Fibroblast of lung (primary cell): ENCODE measurements around the gene NSFL1C. TPM values are rescaled to one million over a fixed set of nuclear protein-coding genes. Genes with fewer than 3 reads are reported as not detected.

Experiments used
- DNase-seq, 2 donors: peaks; one replicate each; pipeline versions ENCODE4 v3.0.0 to v3.0.0-alpha.2; 2010; ENCODE audit warnings: low read depth in 2 of 2
- H2AFZ ChIP-seq: 2 replicates; pipeline ENCODE4 v1.5.1; 2012; ENCODE audit warnings: low read length, control low read depth, inconsistent platforms
- H3K27ac ChIP-seq: 2 replicates; pipeline ENCODE4 v1.5.1; 2011; ENCODE audit warnings: low read length, control low read depth; ENCODE audit not compliant: insufficient read depth
- H3K27me3 ChIP-seq: 2 replicates; pipeline ENCODE4 v1.5.1; 2011; ENCODE audit warnings: mild to moderate bottlenecking, low read length; ENCODE audit not compliant: control insufficient read depth, insufficient read depth
- H3K36me3 ChIP-seq: 2 replicates; pipeline ENCODE4 v1.5.1; 2011; ENCODE audit warnings: low read length; ENCODE audit not compliant: control insufficient read depth, insufficient read depth
- H3K4me1 ChIP-seq: 2 replicates; pipeline ENCODE4 v1.5.1; 2011; ENCODE audit warnings: low read length; ENCODE audit not compliant: control insufficient read depth, insufficient read depth; ENCODE audit errors: extremely low read depth
- H3K4me2 ChIP-seq: 2 replicates; pipeline ENCODE4 v1.5.1; 2011; ENCODE audit warnings: low read length, control low read depth; ENCODE audit not compliant: insufficient read depth; ENCODE audit errors: extremely low read depth
- H3K4me3 ChIP-seq, 4 experiments: fragments of 200-600 bp in 1 of 4; sonication (generic) in 1 of 4; replicated peaks in 1 of 4; 2 replicates each; pipeline ENCODE4 v1.5.1; 2011 to 2016; ENCODE audit warnings: low read length in 4 of 4, low read depth in 3 of 4, mild to moderate bottlenecking in 3 of 4, control low read depth in 2 of 4, inconsistent platforms in 1 of 4, mixed read lengths in 1 of 4; ENCODE audit not compliant: insufficient read depth in 1 of 4; ENCODE audit errors: control extremely low read depth in 1 of 4
- H3K79me2 ChIP-seq: 2 replicates; pipeline ENCODE4 v1.5.1; 2012; ENCODE audit warnings: mild to moderate bottlenecking, low read length, inconsistent platforms; ENCODE audit not compliant: control insufficient read depth, insufficient read depth
- H3K9ac ChIP-seq: 2 replicates; pipeline ENCODE4 v1.5.1; 2011; ENCODE audit warnings: mild to moderate bottlenecking, low read length, control low read depth; ENCODE audit not compliant: insufficient read depth
- H3K9me3 ChIP-seq: 2 replicates; pipeline ENCODE4 v1.5.1; 2012; ENCODE audit warnings: low read depth, low read length; ENCODE audit not compliant: control insufficient read depth, insufficient read depth
- H4K20me1 ChIP-seq: 2 replicates; pipeline ENCODE4 v1.5.1; 2011; ENCODE audit warnings: low read length; ENCODE audit not compliant: control insufficient read depth, insufficient read depth; ENCODE audit errors: extremely low read depth
- CTCF ChIP-seq, 2 donors: IDR thresholded peaks in 1 of 2; conservative IDR thresholded peaks in 1 of 2; 1 replicate in 1 of 2; 2 replicates in 1 of 2; pipeline ENCODE4 v1.5.1; 2011 to 2012; ENCODE audit warnings: low read length in 2 of 2, control low read depth in 1 of 2, inconsistent platforms in 1 of 2, low read depth in 1 of 2, mild to moderate bottlenecking in 1 of 2
- EZH2 ChIP-seq: IDR thresholded peaks from 2 replicates; pipeline ENCODE4 v1.5.1; 2012; ENCODE audit warnings: low read length, control low read depth, mild to moderate bottlenecking; ENCODE audit errors: missing control alignments
- polyA plus RNA-seq, 2 donors: library from polyadenylated mRNA; depleted of rRNA in 1 of 2; stranded (reverse) in 1 of 2; unstranded in 1 of 2; fragments of >200 nt; gene quantifications; 2 replicates each; pipeline ENCODE4 v1.2.1, GENCODE V29; 2011 to 2012; ENCODE audit warnings: missing spikeins in 1 of 2
- total RNA-seq: library from RNA; depleted of rRNA; stranded (reverse); fragments of >200 nt; gene quantifications from 2 replicates; pipeline ENCODE4 v1.2.1, GENCODE V29; 2014

NSFL1C gene
- total and polyA plus RNA-seq, 2 donors (not counting 1 experiment from before 2014, with no cell fraction given): 17.8 to 24.3 TPM

- no peak for TF ChIP-seq EZH2
- no peak for TF ChIP-seq CTCF (conservative IDR thresholded peaks at IDR 0.05 in 1 of 2, IDR thresholded peaks at IDR 0.05 in 1 of 2; ENCODE audit: low read depth in 1 of 2, low read length in 2 of 2)
- Histone ChIP-seq H3K4me2 (no peak overlapping the region), H2AFZ (no peak overlapping the region), H3K9ac (no peak overlapping the region), H3K4me3 (no peak overlapping the region), H3K27me3 (no peaks in the 10 kb centered on the region), H3K9me3 (no peaks in the 10 kb centered on the region), H4K20me1 (no peaks in the 10 kb centered on the region), H3K36me3 (no peaks in the 10 kb centered on the region), H3K4me1 (peaks cover 9% of the 10 kb centered on the region), H3K79me2 (no peaks in the 10 kb centered on the region), H3K27ac (no peak overlapping the region)
- DNase-seq: no peak
Observed at GRCh38 chr20:1431158-1431557, 35.5 kb downstream of the NSFL1C start.

GRCh38 chr20:1430004-1430451 lies 36.6 kb downstream of the NSFL1C start:
- peak; percentile 18 to 97 for DNase-seq
- Histone ChIP-seq H3K4me3 (no peak overlapping the region), H3K9me3 (no peaks in the 10 kb centered on the region), H3K36me3 (no peaks in the 10 kb centered on the region), H3K9ac (no peak overlapping the region), H3K79me2 (no peaks in the 10 kb centered on the region), H2AFZ (no peak overlapping the region), H3K27ac (no peak overlapping the region), H4K20me1 (no peaks in the 10 kb centered on the region), H3K27me3 (no peaks in the 10 kb centered on the region), H3K4me2 (no peak overlapping the region), H3K4me1 (peaks cover 5% of the 10 kb centered on the region)
- TF ChIP-seq EZH2 (no peak), CTCF (conservative IDR thresholded peaks at IDR 0.05 in 1 of 2, IDR thresholded peaks at IDR 0.05 in 1 of 2; ENCODE audit: low read depth in 1 of 2, low read length in 2 of 2) (no peak)

- Histone ChIP-seq H4K20me1 (no peaks in the 10 kb centered on the region), H3K27ac (no peak overlapping the region), H3K36me3 (no peaks in the 10 kb centered on the region), H3K4me3 (no peak overlapping the region), H3K27me3 (no peaks in the 10 kb centered on the region), H3K9ac (no peak overlapping the region), H3K79me2 (no peaks in the 10 kb centered on the region), H3K9me3 (no peaks in the 10 kb centered on the region), H3K4me1 (peaks cover 2% of the 10 kb centered on the region), H2AFZ (no peak overlapping the region), H3K4me2 (no peak overlapping the region)
- TF ChIP-seq EZH2: no peak
- no peak for TF ChIP-seq CTCF (conservative IDR thresholded peaks at IDR 0.05 in 1 of 2, IDR thresholded peaks at IDR 0.05 in 1 of 2; ENCODE audit: low read depth in 1 of 2, low read length in 2 of 2)
- no peak for DNase-seq
Observed at GRCh38 chr20:1429143-1429728, 37.4 kb downstream of the NSFL1C start.
